Epithelial cell of proximal tubule (primary cell): ENCODE measurements around the gene USP19. TPM values are rescaled to one million over a fixed set of nuclear protein-coding genes. Genes with fewer than 3 reads are reported as not detected.

Source experiments
- DNase-seq: peaks from one replicate; pipeline ENCODE4 v3.0.0-alpha.2; 2011; ENCODE audit warnings: low read depth
- H3K4me3 ChIP-seq: 2 replicates; pipeline ENCODE4 v1.5.1; 2011; ENCODE audit warnings: low read depth, mild to moderate bottlenecking, low read length
- total RNA-seq: library from RNA; depleted of rRNA; stranded (reverse); fragments of >200 nt; gene quantifications from 2 replicates; pipeline ENCODE4 v1.2.3, GENCODE V29; 2015
- TF ChIP-seq, protein P1 (sequence below): conservative IDR thresholded peaks from 2 replicates; pipeline ENCODE4 v1.5.1; 2012; ENCODE audit warnings: low read depth, mild to moderate bottlenecking, low read length

Gene USP19
- total RNA-seq, 1 donor from 2014 or later: 34.7 TPM

DNA sequence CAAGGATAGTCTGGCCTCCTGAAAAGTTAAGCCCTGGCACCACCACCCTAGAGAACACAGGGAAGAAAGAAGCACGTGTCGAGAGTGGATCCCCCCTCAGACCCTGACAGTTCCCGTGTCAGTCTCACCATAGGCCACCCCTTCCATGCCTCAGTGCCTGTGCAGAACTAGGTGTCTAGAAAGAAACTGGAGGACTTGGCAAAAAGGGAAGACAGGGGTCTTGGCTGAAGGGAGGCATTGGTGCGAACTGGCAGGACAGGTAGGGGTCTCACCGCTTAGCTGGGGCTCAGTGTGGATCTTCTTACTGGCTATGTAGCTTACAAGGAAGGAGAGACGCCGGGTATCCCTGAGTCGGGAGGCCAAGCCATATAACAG, 16.6 kb downstream of the USP19 start:
- H3K4me3 ChIP-seq: peak overlapping the region; percentile 95
- no peak for DNase-seq
- TF ChIP-seq, protein P1, sequence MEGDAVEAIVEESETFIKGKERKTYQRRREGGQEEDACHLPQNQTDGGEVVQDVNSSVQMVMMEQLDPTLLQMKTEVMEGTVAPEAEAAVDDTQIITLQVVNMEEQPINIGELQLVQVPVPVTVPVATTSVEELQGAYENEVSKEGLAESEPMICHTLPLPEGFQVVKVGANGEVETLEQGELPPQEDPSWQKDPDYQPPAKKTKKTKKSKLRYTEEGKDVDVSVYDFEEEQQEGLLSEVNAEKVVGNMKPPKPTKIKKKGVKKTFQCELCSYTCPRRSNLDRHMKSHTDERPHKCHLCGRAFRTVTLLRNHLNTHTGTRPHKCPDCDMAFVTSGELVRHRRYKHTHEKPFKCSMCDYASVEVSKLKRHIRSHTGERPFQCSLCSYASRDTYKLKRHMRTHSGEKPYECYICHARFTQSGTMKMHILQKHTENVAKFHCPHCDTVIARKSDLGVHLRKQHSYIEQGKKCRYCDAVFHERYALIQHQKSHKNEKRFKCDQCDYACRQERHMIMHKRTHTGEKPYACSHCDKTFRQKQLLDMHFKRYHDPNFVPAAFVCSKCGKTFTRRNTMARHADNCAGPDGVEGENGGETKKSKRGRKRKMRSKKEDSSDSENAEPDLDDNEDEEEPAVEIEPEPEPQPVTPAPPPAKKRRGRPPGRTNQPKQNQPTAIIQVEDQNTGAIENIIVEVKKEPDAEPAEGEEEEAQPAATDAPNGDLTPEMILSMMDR: no peak

DNA sequence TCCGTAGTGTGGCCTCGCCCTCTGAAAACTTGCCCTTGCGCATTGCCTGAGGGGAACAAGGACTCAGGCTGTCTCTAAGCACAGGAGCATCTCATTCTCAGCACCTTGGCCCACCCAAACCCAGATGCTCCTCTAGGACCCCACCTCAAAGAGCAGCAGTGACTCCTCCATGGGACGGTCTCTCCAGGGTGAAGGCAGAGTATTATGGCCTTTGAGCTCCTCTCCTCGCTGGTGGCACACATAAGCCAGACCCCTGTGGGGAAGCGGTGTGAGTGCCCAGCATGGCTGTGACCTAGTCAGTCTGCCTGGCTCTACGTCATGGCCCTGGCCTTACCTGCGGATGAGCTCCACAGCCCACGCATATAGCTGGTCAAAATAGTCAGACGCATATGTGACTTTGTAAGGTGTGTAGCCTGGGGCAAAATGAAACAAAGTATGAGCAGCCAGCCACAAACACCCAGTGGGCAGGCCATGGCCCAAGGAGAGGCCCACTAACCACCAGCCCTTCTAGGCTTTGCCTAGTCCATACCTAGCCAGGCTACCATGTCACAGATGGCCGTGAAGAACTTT, 20.5 kb downstream of the USP19 start:
- TF ChIP-seq, protein P1: no peak
- DNase-seq: no peak
- no peak overlapping the region for H3K4me3 ChIP-seq

DNA sequence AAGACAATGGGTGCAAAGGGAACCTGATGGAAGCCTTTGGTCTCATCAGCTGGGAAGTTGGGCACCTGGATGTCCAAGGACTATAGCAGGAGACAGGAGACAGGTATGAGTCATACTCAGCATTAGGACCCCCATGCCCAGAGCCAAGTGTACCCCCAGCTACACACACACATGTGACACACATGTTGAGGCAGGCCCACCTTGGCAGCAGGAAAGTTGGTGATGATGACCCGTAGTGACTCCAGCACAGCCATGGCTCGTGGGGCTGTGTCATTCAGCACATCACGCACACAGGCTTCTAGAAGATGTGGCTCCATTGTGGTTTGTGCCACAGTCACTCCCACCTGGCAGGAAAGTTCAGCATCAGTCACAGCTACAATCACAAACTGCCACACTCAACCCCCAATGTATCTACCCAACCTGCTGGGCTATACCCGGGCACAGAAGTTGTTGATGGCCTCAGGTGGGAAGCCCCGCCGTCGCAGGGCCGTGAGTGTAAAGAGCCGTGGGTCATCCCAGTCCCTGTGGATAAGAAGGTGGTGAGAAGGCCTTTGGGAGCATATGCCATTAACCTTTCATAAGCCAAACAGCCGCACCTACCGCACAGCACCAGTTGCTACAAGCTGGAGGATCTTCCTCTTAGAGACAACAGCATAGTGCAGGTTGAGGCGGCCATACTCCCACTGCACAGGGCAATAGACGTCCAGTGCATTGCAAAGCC, 21.6 kb downstream of the USP19 start:
- DNase-seq: no peak
- TF ChIP-seq, protein P1: no peak
- no peak overlapping the region for H3K4me3 ChIP-seq

DNA sequence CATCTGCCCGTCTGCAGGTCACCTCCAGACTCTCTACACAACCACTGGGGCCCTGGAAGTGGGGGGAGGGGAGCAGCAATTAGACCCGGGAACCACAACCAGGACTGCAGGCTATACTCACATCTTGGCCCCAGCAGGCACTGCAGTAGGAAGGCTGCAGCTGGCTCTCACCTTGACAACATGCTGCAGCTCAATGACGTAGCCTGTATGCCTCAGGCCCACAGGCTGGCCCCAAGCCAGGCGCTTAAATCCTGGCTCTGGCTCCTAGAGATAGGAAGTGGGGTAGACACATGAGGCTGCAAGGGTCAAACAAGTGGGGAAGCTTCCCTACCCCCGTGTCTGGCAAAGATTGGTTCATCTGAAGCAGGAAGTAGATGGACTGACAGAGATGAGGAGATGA, 22.2 kb downstream of the USP19 start:
- DNase-seq: no peak
- TF ChIP-seq, protein P1: no peak
- H3K4me3 ChIP-seq: no peak overlapping the region

DNA sequence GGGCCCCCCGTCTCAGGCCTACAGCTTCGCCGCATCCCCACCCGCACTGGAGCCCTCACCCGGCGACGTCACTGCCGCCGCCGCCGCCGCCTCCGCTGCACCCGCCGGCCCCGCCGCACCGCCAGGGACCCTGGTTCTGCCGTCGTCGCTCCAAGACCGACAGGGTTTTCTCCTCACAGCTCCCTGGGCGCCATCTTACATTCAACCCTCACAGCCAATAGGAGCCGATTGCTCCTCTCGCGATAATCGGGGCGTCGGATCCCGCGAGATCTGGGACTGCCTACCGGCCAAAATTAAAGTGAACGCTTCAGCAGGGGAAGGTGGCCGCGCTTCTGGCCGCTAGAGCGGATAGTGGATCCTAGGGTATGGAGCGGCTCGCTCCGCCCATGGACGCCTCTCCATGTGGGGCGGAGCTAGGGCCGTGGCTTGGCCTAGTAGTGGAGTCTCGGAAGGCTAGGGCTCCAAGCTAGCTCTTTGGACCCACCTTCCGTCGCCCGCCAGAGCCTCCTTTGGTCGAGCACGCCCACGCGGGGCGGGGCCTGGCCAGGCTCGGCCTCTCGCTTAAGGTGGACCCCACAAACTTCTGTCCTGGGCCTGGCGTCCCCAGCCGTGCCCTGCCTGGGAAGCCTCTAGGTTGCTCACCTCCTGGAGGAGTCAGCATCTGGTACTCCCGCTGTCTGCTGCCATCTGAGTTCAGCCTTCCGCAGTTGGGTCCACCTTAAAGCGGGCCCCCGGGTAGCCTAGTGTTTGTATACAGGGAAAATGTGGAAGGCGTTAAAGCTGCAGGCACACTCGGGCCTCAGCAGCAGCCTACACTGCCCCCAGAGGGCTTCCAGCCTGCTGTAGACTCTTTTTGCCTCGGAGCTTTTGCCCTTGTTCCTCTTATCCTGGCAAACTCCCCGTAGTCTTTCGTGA, 26.5 kb downstream of the USP19 start, which contains the start of gene QRICH1:
Gene QRICH1, minus strand, starts transcription at position 219 of the 915 bp plus-strand sequence. CDS start 17,054 bp downstream, outside the sequence.
- peak within 1 kb of the TSS; percentile 86 for H3K4me3 ChIP-seq
- peak; percentile 83 for DNase-seq
- TF ChIP-seq, protein P1: peak; percentile 67

DNA sequence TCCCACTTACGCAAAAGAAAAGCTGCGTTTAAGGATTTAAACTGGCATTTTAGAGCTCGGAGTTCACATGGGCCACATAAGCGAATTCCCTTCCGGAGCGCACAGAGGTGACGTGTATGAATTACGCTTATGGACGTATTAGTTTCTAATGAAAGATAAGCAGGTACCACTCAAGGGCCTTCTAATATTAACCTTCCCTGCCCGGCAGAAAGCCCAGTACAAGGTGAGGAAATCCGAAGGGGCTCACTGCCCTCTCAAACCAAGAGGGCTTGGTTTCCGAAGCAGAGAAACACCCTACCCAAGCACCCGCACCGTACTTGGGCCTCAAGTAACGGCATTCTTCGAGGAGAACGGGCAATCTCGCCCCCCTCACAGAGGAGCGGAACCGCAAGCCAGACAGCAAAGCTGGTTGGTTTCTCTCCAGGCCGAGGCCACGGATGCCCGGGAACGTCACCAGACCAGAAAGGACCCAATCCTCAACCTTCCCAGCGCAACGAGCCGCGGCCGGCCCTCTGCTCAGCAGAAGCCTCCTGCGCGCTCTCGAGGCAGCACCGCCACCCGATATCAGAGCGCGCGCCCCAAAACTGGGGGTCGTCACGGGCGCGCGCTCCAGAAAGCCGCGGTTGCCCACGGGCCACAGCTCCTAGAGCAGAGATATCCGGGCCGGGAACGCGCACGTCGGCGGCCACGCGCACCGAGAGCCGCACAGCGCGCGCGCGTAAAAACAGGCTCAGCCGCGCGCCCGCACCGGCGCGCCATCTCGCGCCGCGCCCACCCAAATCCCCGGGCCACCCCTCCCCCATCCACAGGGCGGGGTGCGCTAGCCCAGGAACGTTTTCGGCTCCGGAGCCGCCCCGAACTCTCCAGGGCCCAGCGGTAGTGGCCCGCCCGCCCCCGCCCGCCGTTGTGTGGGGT, 27.4 kb downstream of the USP19 start:
- TF ChIP-seq, protein P1: no peak
- H3K4me3 ChIP-seq: peak overlapping the region; percentile 86
- DNase-seq: peak; percentile 54
